ENCODE measurements around the gene MOV10. TPM values are rescaled to one million over a fixed set of nuclear protein-coding genes. Genes with fewer than 3 reads are reported as not detected.
A peak's percentile ranks its signal among the peaks of the same experiment; 100 is the strongest.

Gene MOV10
- total RNA-seq, 6 experiments from 2014 or later = 61.6 to 86.0 (median 83.5) TPM

DNA sequence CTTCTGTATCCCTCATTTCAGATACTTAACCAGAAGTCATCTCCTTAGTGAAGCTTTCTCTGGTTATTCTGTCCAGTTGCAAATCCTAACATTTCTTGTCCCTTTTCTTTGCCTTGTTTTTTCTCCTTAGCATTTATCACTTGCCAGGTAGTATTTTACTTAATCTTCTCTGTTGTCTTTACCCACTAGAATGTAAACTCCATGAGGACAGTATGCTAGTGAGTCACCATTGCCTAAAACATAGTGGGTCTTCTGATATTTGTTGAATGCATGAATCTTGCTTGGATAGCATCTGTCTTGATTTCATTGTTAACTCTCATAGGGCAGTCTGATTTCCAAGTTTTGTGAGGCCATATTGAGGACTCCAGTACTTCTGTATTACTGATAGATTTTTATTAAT, 45.2 kb upstream of the MOV10 start:
- H3K4me3 Mint-ChIP-seq = no peak overlapping the region
- H3K9me3 Mint-ChIP-seq = no peaks in the 10 kb centered on the region
- H3K36me3 Mint-ChIP-seq (ENCODE audit: low read depth) = peaks cover 39% of the 10 kb centered on the region
- no peak overlapping the region for H3K27ac Mint-ChIP-seq
- H3K4me1 Mint-ChIP-seq (ENCODE audit: low read depth) = peaks cover 59% of the 10 kb centered on the region
- H3K27me3 Mint-ChIP-seq (ENCODE audit: insufficient read depth) = no peaks in the 10 kb centered on the region; the same call in 1 of the 2 replicates
- TF ChIP-seq, protein P1, sequence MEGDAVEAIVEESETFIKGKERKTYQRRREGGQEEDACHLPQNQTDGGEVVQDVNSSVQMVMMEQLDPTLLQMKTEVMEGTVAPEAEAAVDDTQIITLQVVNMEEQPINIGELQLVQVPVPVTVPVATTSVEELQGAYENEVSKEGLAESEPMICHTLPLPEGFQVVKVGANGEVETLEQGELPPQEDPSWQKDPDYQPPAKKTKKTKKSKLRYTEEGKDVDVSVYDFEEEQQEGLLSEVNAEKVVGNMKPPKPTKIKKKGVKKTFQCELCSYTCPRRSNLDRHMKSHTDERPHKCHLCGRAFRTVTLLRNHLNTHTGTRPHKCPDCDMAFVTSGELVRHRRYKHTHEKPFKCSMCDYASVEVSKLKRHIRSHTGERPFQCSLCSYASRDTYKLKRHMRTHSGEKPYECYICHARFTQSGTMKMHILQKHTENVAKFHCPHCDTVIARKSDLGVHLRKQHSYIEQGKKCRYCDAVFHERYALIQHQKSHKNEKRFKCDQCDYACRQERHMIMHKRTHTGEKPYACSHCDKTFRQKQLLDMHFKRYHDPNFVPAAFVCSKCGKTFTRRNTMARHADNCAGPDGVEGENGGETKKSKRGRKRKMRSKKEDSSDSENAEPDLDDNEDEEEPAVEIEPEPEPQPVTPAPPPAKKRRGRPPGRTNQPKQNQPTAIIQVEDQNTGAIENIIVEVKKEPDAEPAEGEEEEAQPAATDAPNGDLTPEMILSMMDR (IDR thresholded peaks at IDR 0.05) = no peak
- DNase-seq = no peak

DNA sequence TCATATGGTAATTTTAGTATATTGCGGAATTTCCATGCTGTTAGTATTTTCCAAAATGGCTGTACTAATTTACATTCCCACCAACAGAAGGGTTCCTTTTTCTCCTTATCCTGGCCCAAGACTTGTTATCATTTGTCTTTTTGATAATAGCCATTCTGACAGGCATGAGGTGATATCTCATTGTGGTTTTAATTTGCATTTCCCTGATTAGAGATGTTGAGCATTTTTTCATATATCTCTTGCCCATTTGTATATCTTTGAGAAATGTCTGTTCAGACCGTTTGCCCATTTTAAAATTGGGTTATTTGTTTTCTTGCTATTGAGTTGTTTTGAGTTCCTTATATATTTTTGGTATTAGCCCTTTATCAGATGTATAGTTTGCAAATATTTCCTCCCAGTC, 40.8 kb upstream of the MOV10 start:
- no peak overlapping the region for H3K27ac Mint-ChIP-seq
- peaks cover 19% of the 10 kb centered on the region for H3K36me3 Mint-ChIP-seq (ENCODE audit: low read depth)
- H3K4me1 Mint-ChIP-seq (ENCODE audit: low read depth) = peaks cover 65% of the 10 kb centered on the region
- no peaks in the 10 kb centered on the region; the same call in 1 of the 2 replicates for H3K27me3 Mint-ChIP-seq (ENCODE audit: insufficient read depth)
- no peak for DNase-seq
- TF ChIP-seq, protein P1 (IDR thresholded peaks at IDR 0.05) = no peak
- H3K4me3 Mint-ChIP-seq = no peak overlapping the region
- no peaks in the 10 kb centered on the region for H3K9me3 Mint-ChIP-seq

DNA sequence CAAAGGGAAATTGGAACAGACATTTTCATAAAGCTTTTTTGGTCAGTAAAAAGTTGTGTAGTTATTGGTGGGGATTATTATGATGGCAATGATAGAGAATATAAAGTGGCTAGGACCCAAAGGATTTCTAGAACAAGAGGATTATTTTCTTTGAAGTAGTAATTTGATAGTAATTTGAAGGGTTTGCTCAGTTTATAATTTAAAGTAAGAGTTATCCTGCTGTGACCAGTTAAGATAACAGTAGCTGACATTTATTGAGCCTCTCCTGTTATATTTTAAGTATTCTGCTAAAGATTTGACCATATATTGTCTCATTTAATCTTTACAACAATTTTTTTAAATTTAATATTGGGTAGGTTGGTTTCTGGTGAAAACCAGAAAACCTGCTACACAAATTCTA, 40.1 kb upstream of the MOV10 start:
- no peaks in the 10 kb centered on the region; the same call in 1 of the 2 replicates for H3K27me3 Mint-ChIP-seq (ENCODE audit: insufficient read depth)
- peaks cover 62% of the 10 kb centered on the region for H3K4me1 Mint-ChIP-seq (ENCODE audit: low read depth)
- TF ChIP-seq, protein P1 (IDR thresholded peaks at IDR 0.05) = no peak
- peaks cover 13% of the 10 kb centered on the region for H3K36me3 Mint-ChIP-seq (ENCODE audit: low read depth)
- H3K27ac Mint-ChIP-seq = peak overlapping the region; percentile 8; the same call in 1 of the 2 replicates
- H3K4me3 Mint-ChIP-seq = no peak overlapping the region
- H3K9me3 Mint-ChIP-seq = no peaks in the 10 kb centered on the region
- no peak for DNase-seq

DNA sequence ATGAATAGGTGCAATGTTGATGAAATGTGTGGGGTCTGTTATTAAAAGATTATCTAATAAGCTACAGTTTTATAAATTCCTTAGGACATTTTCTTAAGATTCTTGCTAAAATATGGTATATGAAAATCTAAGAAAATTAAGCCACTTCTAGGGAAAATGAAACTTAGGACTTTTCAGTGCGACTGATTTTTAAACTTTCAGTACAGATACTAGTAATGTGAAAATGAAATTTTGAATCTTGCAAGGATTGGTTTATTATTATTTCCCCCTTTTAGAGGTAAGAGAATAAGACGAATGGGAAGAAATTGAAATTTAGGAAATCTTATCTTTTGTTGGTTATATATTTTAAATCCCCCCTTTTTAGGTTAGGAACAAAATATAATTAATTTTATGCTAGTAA, 38.4 kb upstream of the MOV10 start:
- Mint-ChIP-seq H3K27ac (peak overlapping the region; percentile 60), H3K36me3 (ENCODE audit: low read depth) (peaks cover 7% of the 10 kb centered on the region; the same call in 1 of the 2 replicates), H3K4me3 (no peak overlapping the region), H3K27me3 (ENCODE audit: insufficient read depth) (peaks cover 1% of the 10 kb centered on the region; the same call in 1 of the 2 replicates), H3K4me1 (ENCODE audit: low read depth) (peaks cover 62% of the 10 kb centered on the region), H3K9me3 (no peaks in the 10 kb centered on the region)
- TF ChIP-seq, protein P1 (IDR thresholded peaks at IDR 0.05) = no peak
- no peak for DNase-seq

DNA sequence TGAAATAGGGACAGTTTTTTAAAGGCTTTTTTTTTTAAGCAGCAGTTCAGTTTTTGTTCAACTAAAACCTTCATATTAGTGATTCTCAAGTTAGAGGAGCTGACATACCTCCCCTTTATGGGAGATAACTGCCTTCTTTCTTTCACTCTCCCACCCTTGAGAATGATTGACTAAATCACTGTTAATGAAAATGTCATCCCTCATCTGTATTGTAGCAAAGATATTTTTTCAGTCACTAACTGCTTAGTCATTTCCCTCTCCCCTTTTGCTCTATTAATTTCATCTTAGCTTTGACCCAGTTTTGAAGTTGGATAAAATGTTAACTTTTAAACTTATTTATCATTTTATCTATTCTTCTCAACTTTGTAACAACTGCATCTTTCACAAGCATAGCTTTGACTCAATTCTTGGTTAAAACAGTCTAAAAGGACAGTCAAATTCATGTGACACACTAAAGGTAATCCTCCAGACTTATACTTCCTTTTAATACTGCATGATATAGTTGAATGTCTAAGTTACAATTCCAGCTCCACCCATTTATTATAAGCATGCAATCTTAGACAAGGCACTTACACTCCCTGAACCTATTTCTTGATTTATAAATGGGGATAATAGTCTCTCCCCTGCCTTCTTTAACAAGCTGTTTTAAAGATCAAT, 37.7 kb upstream of the MOV10 start:
- TF ChIP-seq, protein P1 (IDR thresholded peaks at IDR 0.05) = no peak
- Mint-ChIP-seq H3K4me3 (peak overlapping the region; percentile 48), H3K27me3 (ENCODE audit: insufficient read depth) (peaks cover 1% of the 10 kb centered on the region; the same call in 1 of the 2 replicates), H3K27ac (peak overlapping the region; percentile 70), H3K4me1 (ENCODE audit: low read depth) (peaks cover 62% of the 10 kb centered on the region), H3K36me3 (ENCODE audit: low read depth) (peaks cover 7% of the 10 kb centered on the region; the same call in 1 of the 2 replicates), H3K9me3 (no peaks in the 10 kb centered on the region)
- no peak for DNase-seq
